HG03432 (cell line): ENCODE data around the gene GJA1.

ENCODE experiments used
- ATAC-seq: cut with Tn5 transposase; IDR thresholded peaks from one replicate; pipeline ENCODE4 v1.9.1; 2021; ENCODE audit warnings: mild to moderate bottlenecking, moderate library complexity; ENCODE audit not compliant: unreplicated experiment

Gene GJA1

DNA sequence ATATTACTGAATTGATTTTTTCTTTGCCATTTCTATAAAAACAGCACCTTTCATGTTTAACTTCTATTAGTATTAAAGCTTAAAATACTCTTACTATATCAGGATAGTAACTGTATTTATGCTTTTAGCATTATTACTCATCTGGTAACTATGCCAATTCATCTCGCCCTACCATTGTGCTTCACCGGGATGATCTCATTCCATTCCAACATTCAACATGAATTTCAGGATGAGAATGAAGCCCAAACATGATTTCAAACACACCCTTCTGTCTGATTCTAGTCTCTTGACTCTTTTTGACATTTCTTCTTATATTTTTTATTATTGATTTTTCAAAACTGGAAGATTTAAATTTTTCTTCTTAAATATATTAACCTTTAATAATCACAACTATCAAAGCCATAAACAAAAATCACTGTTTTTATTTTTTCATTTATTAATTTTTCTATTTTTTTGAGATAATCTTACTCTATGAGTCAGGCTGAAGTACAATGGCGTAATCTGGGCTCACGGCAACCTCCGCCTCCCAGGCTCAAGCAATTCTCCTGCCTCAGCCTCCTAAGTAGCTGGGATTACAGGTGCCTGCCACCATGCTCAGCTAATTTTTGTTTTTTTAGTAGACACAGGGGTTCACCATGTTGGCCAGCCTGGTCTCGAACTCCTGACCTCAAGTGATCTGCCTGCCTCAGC lies 46.7 kb downstream of the GJA1 start:
- ATAC-seq: no peak

DNA sequence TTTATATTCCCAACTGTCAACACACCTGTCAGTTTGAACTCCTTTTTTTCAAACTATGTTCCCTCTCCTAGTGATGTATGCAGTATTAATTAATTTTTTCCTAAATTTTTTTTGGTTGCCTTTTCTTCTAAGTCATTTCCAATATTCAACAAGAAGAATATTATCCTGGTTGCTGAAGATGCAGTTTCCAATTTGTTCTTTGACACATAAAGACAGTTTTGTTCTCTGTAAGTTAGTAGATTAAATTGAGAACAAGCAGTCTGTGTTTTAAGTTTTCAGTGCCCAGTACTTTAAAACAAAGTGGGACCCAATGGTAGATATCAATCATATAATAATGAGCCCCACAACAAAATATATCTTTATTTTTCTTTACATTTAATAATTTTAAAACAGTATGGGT lies 47.3 kb downstream of the GJA1 start:
- no peak for ATAC-seq

DNA sequence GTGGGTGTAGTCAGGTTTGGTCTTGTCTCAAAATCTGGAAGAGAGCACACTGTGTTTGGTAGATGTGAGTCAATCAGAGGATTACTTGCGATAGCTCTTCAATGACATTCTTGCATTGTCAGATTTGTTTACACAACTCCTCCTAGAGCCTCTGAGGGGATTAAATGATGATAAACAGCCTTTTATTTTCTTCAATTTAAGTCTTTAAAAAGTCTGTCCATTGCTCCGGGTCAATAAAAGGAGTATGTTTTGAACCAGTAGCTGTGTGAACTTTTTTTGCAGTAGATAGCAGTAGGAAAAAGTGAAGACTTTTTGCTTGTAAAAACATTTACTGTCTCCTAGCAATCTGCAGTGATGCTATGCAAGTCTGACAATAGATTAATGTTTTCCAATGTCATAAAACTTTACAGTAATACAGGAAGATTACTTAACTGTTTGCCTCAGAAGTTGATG lies 49.9 kb downstream of the GJA1 start:
- no peak for ATAC-seq

DNA sequence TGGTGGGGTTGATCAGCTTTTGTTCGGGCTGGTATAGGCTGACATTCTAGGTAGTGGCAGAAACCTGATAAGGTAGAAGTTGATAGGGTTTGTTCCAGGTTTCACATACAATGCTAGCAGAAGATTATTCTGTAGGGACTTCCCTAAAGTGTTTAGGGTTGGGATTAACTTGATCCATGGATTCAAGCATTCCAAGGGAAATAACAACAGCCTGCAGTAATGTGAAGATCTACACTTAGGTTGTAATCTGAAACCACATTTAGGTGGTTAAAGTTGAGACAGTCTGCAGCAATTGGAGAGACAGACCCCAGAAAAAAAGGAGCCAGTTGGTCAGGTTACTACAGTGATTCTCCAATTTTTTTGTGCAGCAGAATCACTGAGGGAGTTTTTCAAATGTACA lies 56.1 kb downstream of the GJA1 start:
- ATAC-seq: no peak

DNA sequence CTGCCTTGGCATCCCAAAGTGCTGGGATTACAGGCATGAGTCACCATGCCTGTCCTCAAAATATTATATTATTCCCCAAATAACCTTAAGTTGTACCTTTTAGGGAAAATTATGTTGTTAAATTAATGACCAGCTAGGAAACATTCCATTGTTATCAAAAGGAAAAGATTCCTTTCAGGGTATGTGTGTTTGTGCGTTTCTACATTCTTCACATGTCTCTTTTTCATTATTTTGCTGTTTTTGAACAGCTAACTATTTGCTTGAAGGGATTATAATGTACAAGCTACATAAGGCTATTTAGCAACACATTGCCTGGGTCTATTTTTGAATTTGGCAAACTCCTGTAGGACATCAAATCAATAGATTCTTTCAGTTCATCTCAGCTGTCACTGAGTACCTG lies 57.1 kb downstream of the GJA1 start:
- no peak for ATAC-seq

DNA sequence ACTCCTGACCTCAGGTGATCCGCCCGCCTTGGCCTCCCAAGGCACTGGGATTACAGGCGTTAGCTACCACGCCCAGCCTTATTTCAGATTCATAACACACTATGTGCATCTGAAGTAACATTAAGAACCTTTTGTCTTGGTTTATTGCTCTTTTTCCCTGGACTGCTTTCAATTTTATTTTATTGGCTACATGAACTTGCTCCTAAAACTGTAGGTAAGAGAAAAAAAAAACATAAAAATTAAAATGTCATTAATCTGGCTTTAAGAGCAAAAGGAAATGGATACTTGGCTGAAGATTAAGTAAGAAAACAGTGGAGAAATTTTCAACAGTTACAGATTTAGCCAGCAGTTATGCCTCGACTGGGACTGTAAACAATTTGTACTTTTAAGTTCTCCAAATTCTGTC lies 62.5 kb downstream of the GJA1 start:
- ATAC-seq: no peak

DNA sequence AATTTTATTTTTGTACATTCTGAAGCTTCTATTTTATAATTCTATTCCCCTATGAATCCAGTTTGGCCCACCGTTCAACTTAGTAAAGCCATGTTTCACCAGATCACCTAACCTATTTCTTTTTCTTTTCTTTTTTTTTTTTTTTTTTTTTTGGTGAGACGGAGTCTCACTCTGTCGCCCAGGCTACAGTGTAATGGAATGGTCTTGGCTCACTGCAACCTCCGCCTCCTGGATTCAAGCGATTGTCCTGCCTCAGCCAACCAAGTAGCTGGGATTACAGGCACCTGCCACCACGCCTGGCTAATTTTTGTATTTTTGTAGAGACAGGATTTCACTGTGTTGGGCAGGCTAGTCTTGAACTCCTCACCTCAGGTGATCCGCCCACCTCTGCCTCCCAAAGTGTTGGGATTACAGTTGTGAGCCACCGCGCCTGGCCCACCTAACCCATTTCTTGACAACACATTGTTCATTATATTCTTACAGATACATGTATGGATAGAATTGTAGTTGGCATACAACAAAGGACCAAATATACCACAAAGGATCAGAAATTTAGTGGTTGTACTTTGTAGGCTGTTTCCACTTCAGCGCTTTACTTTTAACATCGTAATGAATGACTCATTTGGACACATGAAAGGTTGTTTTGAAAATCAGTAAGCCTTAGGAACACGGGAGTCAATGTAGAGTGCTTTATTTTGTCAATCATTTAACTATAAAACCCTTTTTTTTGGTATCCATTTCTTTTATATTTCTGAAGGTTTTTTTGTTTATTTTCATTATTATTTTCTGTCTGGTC lies 63.2 kb downstream of the GJA1 start:
- ATAC-seq: no peak
